DND-41 (cell line): ENCODE measurements around the gene HNRNPLL.

Source experiments
- EZH2 ChIP-seq: IDR thresholded peaks from 3 replicates; pipeline ENCODE4 v1.6.1; 2012; ENCODE audit warnings: borderline replicate concordance, low read depth, mild to moderate bottlenecking, moderate library complexity, low read length, inconsistent platforms; ENCODE audit not compliant: severe bottlenecking
- TF ChIP-seq, protein P1 (sequence below): IDR thresholded peaks from 2 replicates; pipeline ENCODE4 v1.5.1; 2012; ENCODE audit warnings: borderline replicate concordance, low read length, moderate library complexity, mild to moderate bottlenecking; ENCODE audit not compliant: poor library complexity, severe bottlenecking; ENCODE audit errors: extremely low read depth

DNA sequence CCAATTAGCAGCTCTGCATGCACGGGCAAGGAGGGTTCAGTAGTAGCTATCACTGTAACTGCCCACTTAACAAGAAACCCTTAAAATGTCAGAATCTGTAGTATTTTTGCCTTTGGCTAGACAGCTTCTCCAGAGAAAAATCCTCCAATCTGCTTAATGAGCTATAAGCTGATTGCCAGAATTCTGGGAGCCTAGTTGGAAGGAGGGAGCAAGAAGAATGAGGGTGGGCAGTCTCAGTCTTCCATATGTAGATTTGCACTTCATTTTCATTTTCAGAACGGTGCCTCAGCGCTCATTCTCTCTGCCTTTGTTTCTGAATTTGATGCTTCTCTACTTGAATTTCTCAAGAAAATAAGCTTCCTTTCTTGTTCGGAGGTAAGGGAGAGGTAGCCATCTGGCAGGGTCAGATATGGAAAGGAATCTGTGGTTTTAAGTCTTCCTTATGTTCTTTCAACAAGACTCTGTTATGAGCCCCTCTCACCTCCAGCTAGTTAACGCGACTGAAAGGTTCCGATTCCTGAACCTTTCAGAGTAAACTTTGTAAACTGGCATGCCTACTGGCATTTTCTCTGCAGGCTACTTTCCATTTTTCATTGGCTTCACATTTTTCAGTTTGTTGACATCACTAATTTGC is 53.5 kb downstream of the HNRNPLL start:
- TF ChIP-seq, protein P1, sequence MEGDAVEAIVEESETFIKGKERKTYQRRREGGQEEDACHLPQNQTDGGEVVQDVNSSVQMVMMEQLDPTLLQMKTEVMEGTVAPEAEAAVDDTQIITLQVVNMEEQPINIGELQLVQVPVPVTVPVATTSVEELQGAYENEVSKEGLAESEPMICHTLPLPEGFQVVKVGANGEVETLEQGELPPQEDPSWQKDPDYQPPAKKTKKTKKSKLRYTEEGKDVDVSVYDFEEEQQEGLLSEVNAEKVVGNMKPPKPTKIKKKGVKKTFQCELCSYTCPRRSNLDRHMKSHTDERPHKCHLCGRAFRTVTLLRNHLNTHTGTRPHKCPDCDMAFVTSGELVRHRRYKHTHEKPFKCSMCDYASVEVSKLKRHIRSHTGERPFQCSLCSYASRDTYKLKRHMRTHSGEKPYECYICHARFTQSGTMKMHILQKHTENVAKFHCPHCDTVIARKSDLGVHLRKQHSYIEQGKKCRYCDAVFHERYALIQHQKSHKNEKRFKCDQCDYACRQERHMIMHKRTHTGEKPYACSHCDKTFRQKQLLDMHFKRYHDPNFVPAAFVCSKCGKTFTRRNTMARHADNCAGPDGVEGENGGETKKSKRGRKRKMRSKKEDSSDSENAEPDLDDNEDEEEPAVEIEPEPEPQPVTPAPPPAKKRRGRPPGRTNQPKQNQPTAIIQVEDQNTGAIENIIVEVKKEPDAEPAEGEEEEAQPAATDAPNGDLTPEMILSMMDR = no peak
- TF ChIP-seq EZH2 = no peak
